NCI-H345 treated with DMSO at 0.1 percent for 48 hours (cell line): ENCODE measurements around the gene FHL1.
"Not testable (repeated sequence)": the region's sequence is repeated elsewhere in the genome, so short reads cannot be mapped to it uniquely, and the experiment has no call there.

Experiments used
- DNase-seq: peaks from one replicate; lab custom pipeline; 2025; ENCODE audit not compliant: unreplicated experiment; lab: John Stamatoyannopoulos, UW

The FHL1 gene

DNA sequence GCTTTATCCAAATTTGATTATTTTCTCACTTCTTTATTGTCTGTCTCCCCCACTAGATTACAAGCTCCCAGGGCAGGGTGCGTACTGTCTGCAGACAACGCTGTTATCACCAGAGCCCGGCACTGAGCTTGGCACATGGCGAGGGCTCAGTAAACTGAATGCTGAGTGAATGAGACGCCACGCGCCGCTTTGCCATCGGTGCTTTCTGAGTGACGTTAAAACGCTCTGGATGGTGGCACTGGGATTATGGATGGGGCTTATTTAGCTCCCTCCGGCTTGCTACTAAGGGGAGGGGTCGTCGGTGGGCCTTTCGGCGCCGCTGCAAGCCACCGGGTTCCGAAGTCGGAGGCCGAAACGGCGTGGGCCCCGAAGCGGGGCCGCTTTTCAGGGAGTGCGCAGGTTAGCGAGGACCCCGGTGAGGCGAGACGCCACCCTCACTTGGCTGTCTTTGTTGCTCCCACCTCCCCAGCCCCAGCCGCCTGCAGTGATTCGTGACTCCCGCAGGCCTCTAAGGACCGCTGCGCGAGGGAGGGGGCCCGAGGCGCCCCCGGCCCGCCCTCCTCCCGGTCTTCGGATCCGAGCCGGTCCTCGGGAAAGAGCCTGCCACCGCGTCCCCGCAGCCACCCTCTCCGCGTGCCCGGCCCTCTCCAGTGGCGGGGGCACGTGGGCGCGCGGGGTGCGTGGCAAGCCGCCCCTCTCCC lies 569 bp upstream of the FHL1 start:
- no peak for DNase-seq

DNA sequence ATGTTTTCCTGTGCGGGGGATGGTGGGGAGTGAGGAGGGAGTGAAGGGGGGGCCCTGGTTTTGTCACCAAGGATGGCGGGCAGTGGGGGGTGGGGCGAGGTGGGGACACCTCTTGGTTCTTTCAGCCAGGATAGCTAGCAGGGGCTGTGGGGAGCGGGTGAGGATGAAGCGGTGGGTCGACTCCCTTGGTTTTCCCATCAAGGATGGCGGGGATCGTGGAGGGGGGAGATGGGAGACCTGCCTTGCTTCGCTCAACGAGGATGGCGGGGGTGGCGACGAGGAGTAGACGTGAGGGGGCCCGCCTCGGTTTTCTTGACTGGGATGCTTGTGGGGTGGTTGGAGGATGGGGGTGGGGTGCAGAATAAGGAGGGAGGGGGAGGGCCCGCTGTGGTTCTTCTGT lies 643 bp downstream of the FHL1 start:
- DNase-seq = no peak

DNA sequence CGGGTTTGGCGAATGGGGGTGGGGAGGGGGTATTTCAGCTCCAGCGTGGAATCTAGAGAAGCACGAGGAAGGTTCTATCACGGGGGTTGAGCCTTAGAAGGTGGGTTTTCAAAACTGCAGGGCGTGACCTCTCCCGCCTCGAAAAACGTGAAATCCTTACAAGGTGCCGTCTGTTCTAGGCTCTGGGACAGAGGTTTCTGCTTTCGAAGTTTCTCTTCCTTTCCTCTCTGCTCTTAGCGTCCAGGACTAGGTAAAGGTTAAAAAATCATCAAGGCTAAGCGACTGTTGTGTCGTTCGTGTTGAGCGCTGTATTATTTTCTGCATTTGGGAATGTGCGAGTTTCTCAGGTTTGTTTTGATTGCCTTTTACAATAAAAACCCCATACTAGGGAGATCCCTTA lies 1.1 kb downstream of the FHL1 start:
- DNase-seq = no peak

DNA sequence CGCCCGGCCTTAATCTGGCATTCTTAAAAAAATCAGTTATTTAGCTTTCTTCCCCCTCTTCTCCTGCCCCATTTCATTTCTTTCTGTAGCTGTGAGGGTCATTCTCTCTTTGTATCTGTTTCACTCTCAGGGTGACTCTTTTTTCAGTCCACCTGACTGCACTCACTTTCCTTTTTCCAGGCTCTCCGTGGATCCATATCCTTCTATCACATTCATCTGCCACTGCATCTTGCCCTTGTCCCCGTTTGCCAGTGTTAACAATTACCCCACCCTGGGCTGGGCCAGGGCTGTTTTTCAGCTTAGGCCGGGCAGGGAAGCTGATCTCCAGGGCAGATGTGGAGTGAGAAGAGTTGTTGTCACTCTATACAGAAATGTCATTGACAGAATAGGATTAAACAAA lies 7.7 kb downstream of the FHL1 start:
- no peak for DNase-seq

DNA sequence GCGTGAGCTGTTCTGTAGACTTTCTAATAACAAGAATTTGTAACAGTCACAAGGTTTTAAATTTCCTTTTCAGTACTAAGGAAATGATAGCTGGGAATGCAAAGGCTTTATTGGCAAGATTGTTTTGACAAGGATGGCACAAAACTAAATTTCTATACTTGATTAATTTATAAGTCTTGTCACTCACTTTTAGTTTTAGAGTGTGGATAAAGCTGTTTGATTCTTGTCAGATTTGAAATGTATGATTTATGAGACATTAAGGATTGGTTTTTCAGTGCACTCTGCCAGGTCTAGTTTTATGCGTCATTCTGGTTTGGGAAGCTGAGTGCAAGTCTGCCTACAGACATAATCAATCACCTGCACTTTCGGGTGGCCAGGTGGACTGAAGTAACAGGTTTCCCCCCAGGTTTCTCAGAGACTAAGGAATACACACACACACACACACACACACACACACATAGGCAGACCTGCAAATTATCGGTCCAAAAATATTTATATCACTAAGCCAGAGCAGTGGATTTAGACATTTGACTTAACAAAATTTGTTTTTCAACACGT lies 9.3 kb downstream of the FHL1 start:
- no peak for DNase-seq

DNA sequence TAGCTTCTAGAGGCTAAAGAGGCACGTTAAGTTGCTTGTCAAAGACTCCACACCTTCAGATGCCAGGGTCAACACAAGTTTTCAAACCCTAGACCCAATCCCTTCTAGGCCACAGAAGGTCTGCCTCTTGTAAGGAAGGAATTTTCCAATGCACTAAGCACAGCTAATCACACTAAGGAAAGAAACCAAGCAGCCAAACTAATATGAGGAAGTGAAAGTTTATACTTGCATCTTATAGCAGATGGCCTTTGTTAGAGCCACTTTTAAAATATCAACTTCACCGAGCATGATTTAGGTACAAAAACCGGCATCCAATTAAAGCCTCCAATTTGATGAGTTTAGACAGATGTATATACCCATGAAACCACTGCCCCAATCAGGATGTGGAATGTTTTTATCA lies 9.9 kb downstream of the FHL1 start:
- no peak for DNase-seq

DNA sequence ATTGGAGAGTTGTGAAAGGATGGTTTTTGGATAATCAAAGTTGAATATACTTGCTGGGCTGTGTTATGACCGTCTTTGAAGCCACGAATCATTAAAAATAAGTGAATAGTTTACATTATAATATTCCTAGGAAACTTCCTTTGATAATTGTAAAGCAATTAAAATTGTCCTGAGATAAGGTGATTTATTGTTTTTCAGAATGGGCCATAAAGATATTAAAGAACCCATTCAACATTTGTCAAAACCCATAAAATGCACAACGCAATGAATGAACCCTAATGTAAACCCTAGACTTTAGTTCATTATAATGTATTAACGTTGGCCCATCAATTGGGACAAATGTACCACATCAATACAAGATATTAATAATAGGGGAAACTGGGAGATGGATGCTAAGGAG lies 11.4 kb downstream of the FHL1 start:
- DNase-seq = no peak

DNA sequence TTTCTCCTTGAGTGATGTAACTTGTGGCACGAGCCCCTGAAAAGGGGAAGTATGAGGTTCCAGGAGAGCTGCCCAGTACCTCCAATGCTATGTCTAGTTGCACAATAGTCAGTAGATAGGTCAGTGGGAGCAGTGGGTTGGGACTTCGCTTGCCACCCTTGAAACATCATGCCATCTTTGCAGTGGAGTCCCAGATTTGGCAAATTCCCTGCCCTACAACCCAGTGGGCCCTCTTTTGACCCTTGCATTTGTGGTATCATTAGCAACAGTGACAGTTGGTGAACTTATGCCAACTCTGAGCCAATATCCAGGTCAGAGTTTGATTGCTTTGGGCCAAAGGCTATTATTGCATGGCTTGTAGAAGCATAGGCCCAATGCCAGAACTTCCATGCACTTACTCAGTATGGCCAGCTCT lies 12.3 kb downstream of the FHL1 start:
- DNase-seq = no peak

DNA sequence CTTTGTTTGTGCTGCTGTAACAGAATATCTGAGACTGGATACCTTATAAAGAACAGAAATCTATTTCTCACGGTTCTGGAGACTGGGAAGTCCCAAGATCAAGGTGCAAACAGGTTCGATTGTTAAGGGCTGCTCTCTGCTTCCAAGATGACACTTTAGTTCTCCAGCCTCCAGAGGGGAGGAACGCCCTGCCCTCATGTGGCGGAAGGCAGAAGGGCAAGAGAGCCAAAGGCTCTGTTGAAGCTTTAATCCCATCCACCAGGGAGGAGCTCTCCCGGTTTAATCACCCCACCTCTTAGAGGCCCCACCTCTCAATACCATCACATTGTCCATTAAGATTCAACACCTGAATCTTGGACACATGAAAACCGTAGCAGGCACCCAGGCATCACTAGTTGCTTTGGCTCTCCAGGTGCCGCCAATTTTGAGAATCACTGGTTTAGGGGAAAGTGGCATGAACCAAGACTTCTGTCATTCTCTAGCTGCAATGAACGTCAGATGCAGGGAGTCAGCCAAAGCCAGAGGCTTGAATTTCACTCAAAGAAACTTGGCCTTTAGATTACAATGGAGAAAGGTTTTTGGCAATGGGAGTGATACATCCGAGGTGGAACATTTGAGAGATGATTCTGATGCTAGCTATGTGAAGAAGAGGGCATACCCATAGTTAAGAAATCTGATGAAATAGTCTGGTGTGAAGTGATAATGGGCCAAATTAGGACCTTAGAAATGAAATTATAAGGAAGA lies 15.7 kb downstream of the FHL1 start:
- DNase-seq = no peak

DNA sequence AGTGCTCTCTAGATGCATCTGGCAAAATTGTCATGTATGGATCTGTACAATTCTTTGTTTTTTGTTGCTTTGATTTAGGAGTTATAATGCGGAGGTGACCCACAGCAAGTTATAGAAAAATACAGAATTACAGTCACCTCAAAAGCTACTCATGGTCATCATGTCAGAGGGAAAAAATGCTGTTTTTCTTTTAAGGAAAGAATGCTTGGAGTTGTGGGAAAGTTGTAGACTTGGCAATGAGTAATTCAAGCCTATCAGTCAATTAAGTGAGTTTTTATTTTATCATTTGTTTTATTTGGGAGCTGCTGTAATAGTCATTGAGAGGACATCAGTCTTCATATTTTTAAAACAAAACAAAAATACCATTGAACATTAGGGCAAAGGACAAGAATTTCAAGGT lies 16.4 kb downstream of the FHL1 start:
- DNase-seq = no peak

DNA sequence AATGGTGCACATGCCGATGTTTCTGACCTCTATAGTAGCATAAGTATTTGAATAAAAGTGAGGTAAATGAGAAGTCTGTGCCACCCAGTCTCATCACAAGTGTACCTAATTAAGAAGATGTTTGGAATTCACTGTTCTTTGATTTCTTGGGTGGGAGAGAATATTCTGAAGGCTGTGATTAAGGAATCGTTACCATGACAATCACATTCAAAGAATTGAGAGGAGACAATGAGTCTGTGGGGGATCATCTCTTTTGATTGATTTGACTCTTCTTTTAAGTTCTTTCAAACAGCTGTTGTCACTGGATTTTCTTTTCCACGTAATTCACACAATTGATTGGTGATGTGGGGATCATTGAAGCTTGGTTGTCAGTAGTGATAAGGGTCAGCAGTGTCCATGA lies 18.1 kb downstream of the FHL1 start:
- DNase-seq = no peak

DNA sequence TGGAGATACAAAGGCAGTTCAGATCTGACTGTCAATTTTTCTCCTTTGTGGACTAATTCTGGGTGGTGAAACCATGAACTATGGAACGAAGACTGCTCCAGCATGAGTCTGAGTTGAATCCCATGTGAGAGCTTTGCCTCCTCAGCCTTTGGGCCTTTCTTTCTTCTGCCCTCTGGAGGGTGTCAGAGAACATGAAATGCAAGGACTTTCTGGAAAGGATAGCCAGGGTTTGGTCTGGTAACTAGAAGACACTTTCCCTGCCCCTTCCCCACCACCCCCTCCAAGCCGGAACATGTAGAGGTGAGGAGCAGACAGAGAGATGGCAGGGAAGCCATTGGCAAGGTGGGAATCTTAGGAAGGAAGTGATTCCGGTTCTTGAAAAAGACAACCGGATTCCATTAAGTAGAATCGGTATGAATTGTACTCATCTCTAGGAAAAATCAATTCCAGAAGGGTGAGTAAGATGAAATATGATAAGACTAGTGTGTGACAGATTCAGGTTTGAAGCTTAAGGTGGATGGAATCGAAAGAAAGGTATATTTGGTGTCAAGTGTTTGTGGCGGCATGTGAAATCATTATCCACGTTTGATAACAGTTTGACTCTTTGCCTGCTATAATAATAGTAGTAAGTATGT lies 19.0 kb downstream of the FHL1 start:
- no peak for DNase-seq

DNA sequence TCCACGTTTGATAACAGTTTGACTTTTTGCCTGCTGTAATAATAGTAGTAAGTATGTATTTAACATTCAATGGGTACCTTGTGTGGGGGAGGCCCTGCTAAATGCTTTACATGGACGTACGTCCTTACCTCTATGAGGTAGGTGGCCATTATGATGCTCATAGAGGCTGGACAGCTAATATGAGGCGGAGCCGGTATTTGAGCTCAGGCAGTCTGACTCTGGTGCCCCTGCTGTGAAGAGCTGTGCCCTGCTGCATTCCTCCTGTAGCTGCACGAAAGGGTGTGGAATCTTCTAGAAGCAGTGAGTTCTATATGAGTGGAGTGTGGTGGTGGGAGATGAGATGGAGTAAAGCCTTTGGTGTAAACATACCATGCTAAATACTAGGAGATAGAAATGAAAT lies 20.7 kb downstream of the FHL1 start:
- not testable (repeated sequence) for DNase-seq

DNA sequence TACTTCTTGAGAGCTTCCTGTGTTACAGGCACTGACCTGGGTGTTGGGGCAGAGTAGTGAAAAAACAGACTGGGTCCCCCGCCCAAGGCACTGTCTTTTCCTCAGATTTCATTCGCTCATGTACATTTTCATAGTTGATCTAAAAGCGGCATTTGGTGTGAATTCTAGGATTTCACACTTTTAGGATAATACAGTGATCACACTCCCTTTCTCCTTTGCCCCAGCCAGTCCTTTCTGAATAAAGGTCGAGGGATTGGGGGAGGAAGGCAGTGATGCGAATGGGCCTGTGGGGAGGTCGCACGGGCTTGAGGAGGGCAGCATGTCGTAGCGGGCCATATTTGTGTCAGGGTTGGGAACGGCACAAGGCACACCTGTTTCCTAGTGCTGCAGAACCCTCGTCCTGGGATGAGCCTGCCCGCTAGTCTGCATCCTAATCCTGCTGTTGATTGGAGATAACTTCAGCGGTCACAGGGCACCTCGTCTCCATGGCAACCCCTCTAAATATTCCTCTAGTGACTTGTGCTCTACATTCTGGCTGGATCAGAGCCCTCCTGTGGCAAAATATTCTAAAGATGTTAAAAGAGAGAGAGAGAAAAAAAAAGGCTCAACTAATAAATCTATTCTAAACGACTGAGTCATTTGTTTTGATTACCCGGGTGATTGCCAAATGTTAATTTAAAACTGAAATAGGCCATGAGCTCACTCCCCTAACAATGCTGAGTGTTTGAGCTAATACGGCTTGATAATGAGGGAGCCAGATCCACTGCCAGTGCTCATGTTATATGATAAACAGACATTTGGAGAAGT lies 21.8 kb downstream of the FHL1 start:
- DNase-seq = no peak

DNA sequence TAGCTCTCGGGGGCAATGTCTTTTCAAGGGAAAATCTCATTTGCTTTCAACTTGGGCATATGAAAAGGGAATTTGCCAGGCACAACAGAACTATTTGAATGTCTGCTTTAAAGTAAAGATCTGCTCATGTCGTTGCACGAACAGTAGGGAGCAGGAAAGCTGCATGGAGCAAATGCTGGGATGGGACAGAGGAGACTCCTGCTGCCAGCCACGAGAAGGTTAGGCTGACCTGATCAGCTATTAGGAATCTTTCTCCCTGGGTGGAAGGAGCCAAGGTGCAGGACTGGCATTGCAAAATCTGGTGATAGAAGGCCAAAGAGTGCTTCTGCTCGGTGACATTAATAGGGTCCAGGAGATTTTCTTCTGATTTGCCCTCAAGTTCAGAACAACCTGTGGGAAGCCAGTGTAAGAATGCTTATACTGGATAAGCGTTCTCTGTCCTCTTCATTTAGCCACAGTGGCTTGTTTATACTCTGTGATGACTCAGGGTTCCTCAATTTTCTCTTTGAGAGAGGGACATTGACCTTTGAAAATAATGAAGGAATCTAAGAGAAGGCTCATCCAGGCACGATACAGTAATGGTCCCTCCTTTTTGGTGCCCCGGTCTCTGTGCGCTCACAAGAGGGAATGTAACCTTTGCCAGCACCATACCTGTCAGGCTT lies 22.9 kb downstream of the FHL1 start:
- no peak for DNase-seq

DNA sequence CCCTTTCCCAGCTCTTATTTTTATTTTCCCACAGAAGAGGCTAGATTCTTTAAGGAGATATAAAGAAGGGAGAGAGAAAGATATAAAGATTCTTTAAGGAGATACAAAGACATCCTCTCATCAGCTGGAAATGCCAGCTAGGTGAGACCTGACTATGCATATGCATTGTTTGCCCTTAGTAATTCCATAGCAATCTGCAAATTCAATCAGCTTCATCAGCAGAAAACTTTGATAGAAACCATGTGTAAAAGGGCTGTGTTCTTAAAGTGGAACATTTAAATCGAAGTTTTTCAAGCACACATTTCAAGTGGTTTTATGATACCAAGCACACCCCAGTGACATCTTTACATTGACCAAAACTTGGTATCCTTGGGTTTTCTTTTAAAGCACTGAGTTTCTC lies 24.1 kb downstream of the FHL1 start:
- DNase-seq = no peak

DNA sequence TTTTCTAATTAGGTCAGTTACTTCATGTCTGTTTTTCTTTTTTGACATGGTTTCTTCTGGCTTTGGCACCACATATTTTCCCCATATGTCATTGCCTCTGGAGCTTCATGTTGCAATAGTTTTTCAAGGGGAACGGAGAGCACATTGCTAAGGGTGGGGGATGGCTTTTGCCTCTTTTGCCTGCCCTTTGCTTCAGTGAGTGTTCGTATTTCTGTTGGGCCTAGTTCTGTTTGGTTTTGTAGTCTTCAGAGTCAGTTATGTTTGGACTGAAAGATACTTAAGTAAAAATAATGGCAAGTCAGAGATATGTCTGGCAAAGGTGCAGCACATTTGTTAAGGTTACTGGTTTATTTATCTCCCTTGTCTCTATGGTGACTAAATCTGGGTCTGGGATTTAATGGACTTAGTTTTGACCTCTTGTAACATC lies 29.1 kb downstream of the FHL1 start:
- no peak for DNase-seq

DNA sequence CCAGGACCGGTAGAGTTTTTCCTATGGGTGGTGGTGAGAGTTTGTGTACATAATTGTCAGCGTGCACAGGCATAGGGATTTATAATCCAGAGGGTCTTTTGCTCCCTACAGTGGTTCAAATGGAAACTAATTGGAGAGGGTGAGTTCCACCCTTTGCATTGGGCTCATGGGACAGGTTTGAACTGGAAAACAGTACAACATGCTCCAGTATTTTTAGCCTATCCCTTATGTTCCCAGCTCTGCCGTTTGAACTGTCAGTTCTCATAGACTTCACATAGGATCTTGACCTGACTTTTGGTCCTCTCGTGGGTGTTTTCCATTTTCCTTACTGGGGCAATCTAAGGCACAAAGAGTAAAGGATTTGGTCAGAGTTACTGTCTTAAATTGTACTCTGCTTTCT lies 31.8 kb downstream of the FHL1 start:
- DNase-seq = no peak

DNA sequence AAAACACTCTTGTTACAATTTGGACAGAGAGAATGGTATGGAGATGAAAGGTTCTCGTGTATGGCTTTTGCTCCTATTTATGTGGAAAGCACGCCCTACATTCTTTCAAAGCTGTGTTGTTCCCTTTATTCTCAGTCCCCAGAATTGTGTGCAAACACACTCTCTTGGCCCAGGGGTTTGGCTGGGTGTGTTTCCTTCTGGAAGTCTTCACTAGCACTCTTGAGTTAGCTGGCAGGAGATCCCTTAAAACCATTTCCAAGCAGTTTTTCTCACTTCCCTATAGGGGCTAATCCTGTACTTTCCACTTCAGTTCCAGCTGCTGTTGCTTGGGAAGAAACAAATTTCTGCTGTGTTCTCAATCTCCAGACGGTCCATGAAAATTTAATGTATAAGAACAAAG lies 35.1 kb downstream of the FHL1 start:
- no peak for DNase-seq

DNA sequence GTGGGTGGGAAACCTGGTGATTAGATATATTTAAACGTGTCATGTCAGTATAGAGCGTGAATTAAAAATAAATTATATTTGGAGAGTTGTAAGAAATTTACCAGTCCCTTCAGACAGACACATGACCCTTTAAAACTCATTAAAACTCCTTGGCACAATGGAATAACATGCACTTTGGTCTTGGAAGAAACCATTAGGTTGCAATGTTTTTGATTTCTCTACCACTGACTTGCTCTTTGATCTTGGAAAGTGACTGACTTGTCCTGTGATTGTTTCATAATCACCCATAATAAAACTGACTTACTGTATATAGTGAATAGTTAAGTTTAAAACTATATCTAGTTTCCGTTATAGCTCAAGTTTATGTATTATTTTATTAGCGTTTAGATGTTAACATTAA lies 35.8 kb downstream of the FHL1 start:
- DNase-seq = no peak

DNA sequence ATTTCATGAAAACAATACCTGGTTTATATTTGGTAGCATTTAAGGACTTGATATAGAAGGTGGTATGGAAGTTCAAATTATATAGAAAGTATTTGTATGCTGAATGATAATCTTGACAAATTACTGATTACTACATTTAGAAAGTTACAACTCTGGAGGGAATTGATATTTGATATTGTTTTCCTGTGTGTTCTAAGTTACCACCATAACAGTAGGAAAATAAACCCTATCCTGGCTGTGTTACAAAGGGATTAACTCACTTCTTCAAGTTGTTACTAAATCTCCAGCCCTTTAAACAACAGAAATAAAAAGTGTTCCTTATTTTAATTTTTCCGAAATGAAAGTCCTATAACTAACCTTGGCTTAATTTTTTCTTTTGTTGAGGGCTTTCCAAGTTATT lies 36.6 kb downstream of the FHL1 start:
- DNase-seq = no peak
